PFSK-1 (cell line): ENCODE results near the gene CCDC15. TPM values are rescaled to one million over a fixed set of nuclear protein-coding genes. Genes with fewer than 3 reads are reported as not detected.

Experiments used
- FOXP2 ChIP-seq: optimal IDR thresholded peaks from 2 replicates; pipeline ENCODE3; 2011; ENCODE audit warnings: borderline replicate concordance, control low read depth, inconsistent platforms; ENCODE audit not compliant: insufficient read depth; ENCODE audit errors: extremely low read length, extremely low read depth
- POLR2AphosphoS5 ChIP-seq: IDR thresholded peaks from 2 replicates; pipeline ENCODE4 v1.6.1; 2012; ENCODE audit warnings: low read depth, mild to moderate bottlenecking, control low read depth, low read length, moderate library complexity
- SIN3A ChIP-seq: IDR thresholded peaks from 2 replicates; pipeline ENCODE4 v1.6.1; 2012; ENCODE audit warnings: mild to moderate bottlenecking, low read length, moderate library complexity, borderline replicate concordance; ENCODE audit not compliant: insufficient read depth
- TAF1 ChIP-seq: IDR thresholded peaks from 2 replicates; pipeline ENCODE4 v1.6.1; 2012; ENCODE audit warnings: low read length, control low read depth, borderline replicate concordance; ENCODE audit not compliant: insufficient read depth
- polyA plus RNA-seq: library from polyadenylated mRNA; unstranded; fragments of >200 nt; gene quantifications from one replicate; pipeline ENCODE4 v1.2.1, GENCODE V29; 2012; ENCODE audit warnings: low read depth, missing spikeins; ENCODE audit not compliant: insufficient read length
- TF ChIP-seq, protein P1 (sequence below), 2 experiments: IDR thresholded peaks; 2 replicates each; pipeline versions ENCODE4 v1.6.1 to v1.8.0; 2011 to 2012; ENCODE audit warnings: low read depth in 2 of 2, low read length in 2 of 2, control low read depth in 1 of 2, inconsistent platforms in 1 of 2, mild to moderate bottlenecking in 1 of 2, moderate library complexity in 1 of 2; ENCODE audit not compliant: insufficient read depth in 1 of 2

The CCDC15 gene, protein sequence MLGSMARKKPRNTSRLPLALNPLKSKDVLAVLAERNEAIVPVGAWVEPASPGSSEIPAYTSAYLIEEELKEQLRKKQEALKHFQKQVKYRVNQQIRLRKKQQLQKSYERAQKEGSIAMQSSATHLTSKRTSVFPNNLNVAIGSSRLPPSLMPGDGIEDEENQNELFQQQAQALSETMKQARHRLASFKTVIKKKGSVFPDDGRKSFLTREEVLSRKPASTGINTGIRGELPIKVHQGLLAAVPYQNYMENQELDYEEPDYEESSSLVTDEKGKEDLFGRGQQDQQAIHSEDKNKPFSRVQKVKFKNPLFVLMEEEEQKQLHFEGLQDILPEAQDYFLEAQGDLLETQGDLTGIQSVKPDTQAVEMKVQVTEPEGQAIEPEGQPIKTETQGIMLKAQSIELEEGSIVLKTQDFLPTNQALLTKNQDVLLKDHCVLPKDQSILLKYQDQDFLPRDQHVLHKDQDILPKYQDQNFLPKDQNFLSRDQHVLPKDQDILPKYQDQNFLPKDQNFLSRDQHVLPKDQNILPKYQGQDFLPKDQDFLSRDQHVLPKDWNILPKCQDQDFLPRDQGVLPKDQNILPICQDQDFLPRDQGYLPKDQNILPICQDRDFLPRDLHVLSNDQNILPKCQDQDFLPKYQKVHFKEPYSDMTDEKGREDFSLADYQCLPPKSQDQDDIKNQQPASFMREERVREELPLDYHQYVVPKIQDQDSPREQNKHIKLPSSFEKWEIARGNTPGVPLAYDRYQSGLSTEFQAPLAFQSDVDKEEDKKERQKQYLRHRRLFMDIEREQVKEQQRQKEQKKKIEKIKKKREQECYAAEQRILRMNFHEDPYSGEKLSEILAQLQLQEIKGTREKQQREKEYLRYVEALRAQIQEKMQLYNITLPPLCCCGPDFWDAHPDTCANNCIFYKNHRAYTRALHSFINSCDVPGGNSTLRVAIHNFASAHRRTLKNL
- 0.38 TPM for polyA plus RNA-seq

DNA sequence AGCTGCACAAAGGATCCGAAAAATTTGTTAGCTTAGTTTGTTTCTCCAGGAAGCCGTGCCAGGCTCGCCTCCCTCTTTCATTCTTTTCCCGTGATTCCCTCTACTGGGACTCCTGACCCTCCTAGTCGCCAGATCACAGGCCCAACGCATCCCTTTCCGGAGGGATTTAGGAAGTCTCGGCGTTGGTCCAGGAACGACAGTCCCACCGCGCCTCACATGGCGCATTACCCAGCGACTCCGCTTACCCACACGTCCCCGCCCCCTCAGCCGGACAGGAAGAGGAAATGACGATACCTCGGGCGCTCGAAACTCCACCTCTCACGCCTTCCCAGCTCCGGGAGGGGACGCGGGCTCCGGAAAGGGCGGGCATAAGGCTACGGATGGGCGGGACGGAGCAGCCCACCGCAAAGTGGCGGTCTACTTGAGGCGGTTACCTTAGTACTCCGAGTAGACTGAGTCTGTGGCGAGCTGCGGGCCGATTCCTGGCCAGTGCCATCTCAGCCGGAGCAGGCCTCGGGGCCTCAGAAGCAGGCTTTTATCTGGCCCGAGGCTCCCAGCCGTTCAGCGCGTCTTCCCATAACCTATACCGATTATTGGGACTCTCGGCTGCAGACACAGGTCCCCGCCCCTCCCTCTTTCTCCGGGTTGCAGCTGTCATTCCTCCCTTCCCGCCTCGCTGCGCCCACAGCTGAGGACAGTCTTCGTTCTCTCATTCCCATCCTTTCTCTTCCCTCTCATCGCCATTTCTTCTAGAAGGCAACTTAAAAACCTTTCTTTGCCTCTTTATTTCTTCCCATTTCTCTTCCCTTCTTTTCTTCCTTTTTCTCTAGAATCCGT, at the start of gene CCDC15:
Gene CCDC15, plus strand, starts transcription at position 450 of the 837 bp plus-strand sequence. CDS start 531 bp downstream, outside the sequence.
- TF ChIP-seq TAF1 (peak; percentile 73; the same call in 1 of the 2 replicates), POLR2AphosphoS5 (peak; percentile 95), FOXP2 (peak; percentile 83), SIN3A (peak; percentile 87; the same call in 1 of the 2 replicates)
- TF ChIP-seq, protein P1, sequence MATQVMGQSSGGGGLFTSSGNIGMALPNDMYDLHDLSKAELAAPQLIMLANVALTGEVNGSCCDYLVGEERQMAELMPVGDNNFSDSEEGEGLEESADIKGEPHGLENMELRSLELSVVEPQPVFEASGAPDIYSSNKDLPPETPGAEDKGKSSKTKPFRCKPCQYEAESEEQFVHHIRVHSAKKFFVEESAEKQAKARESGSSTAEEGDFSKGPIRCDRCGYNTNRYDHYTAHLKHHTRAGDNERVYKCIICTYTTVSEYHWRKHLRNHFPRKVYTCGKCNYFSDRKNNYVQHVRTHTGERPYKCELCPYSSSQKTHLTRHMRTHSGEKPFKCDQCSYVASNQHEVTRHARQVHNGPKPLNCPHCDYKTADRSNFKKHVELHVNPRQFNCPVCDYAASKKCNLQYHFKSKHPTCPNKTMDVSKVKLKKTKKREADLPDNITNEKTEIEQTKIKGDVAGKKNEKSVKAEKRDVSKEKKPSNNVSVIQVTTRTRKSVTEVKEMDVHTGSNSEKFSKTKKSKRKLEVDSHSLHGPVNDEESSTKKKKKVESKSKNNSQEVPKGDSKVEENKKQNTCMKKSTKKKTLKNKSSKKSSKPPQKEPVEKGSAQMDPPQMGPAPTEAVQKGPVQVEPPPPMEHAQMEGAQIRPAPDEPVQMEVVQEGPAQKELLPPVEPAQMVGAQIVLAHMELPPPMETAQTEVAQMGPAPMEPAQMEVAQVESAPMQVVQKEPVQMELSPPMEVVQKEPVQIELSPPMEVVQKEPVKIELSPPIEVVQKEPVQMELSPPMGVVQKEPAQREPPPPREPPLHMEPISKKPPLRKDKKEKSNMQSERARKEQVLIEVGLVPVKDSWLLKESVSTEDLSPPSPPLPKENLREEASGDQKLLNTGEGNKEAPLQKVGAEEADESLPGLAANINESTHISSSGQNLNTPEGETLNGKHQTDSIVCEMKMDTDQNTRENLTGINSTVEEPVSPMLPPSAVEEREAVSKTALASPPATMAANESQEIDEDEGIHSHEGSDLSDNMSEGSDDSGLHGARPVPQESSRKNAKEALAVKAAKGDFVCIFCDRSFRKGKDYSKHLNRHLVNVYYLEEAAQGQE (IDR thresholded peaks at IDR 0.05; ENCODE audit: insufficient read depth in 1 of 2, low read depth in 2 of 2, low read length in 2 of 2), result peak in 1 of 2 experiments; percentile 22; a peak in 1 of 4 replicates

DNA sequence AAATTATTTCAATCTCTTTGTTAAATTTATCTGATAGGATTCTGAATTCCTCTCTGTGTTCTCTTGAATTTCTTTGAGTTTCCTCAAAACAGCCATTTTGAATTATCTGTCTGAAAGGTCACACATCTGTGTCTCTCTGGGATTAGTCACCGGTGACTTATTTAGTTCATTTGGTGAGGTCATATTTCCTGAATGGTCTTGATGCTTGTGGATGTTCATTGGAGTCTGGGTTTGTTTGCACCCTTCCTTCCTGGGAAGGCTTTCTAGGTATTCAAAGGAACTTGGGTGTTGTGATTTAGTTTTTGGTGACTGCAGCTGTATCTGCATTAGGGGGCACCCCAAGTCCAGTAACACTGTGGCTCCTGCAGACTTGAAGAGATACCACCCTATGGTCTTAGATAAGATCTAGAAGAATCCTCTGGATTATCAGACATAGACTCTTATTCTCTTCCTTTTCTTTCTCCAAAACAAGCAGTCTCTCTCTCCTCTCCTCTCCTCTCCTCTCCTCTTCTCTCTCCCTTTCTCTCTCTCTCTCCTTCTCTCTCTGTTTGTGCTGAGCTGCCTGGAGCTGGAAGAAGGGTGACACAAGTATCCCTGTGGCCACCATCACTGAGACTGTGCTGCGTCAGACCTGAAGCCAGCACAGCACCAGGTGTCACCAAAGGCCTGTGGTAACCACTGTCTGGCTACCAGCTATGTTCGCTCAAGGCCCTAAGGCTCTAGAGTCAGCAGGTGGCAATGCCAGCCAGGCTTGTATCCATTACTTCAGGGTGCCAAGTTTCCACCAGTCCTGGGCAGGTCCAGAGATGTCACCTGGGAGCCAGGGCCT, 38.2 kb upstream of the CCDC15 start:
- TF ChIP-seq TAF1, result no peak
- TF ChIP-seq, protein P1 (IDR thresholded peaks at IDR 0.05; ENCODE audit: insufficient read depth in 1 of 2, low read depth in 2 of 2, low read length in 2 of 2), result no peak
- TF ChIP-seq POLR2AphosphoS5, result no peak
- TF ChIP-seq FOXP2, result no peak
- no peak for TF ChIP-seq SIN3A

DNA sequence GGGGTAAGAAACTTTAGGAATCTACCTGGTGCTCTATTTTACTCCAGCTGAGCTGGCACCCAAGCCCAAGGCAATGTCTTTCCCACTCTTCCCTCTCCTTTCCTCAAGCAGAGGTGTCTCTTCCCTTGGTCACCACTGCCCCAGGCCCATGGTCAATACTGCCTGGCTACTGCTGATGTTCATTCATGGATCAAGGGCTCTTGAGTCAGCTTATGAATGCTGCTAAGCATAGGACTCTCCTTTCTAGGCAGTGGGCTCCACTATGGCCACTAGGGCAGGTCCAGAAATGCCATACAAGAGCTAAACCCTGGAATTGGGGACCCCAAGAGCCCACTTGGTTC, 37.7 kb upstream of the CCDC15 start:
- TF ChIP-seq, protein P1 (IDR thresholded peaks at IDR 0.05; ENCODE audit: insufficient read depth in 1 of 2, low read depth in 2 of 2, low read length in 2 of 2), result no peak
- no peak for TF ChIP-seq POLR2AphosphoS5
- no peak for TF ChIP-seq FOXP2
- no peak for TF ChIP-seq SIN3A
- no peak for TF ChIP-seq TAF1

DNA sequence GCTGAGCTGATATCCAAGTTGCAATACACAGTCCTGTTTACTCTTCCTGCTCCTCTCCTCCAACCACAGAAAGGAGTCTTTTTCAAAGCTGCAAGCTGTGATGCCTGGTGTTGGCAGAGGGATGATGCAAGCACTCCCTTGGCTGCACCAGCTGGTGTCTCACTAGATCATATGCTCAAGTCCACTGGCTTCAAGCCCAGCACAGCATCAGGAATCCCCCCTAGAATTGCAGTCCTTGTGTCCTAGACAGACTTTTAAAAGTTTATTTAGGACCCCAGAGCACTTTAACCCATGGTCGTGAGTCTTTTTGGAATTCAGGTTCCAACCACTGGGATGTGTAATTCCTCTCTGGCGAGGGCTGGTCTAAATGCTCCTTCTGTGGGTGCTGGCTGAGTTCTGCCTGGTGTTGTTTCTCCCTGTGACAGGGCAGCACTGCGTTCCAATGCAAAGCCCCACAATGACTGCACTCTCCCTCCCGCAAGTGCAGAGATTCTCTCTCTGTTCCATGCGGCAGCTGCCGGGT, 36.8 kb upstream of the CCDC15 start:
- TF ChIP-seq, protein P1 (IDR thresholded peaks at IDR 0.05; ENCODE audit: insufficient read depth in 1 of 2, low read depth in 2 of 2, low read length in 2 of 2), result no peak
- TF ChIP-seq POLR2AphosphoS5 (no peak), SIN3A (no peak), TAF1 (no peak), FOXP2 (no peak)
